Hepatocyte (in vitro differentiated cells): ENCODE measurements around the gene SLC34A3.

Experiments
- EZH2 ChIP-seq: fragments of 200-600 bp; sonication (generic); IDR thresholded peaks from 2 replicates; pipeline ENCODE4 v1.6.1; 2016; ENCODE audit warnings: antibody characterized with exemption, mild to moderate bottlenecking, borderline replicate concordance
- TF ChIP-seq, protein P1 (sequence below): fragments of 200-600 bp; sonication (generic); IDR thresholded peaks from 2 replicates; pipeline ENCODE4 v1.5.1; 2016; ENCODE audit warnings: antibody characterized with exemption, mild to moderate bottlenecking; ENCODE audit not compliant: poor library complexity

DNA sequence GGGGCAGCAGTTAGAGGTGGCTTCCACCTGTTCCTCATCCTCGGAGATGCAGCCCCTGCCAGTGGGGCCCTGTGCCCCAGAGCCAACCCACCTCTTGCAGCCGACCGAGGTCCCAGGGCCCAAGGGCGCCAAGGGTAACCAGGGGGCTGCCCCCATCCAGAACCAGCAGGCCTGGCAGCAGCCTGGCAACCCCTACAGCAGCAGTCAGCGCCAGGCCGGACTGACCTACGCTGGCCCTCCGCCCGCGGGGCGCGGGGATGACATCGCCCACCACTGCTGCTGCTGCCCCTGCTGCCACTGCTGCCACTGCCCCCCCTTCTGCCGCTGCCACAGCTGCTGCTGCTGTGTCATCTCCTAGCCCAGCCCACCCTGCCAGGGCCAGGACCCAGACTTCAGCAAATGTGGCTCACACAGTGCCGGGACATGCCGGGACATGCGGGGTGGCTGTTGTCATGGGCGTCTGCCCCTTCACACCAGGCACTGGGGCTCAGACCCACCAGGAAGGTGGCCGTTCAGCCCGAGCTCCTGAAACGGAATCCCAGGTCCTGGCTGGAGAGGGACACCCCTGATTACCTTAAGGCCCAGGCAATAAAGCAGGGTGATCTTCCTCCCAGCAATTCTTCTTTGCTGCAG, 4.9 kb upstream of the SLC34A3 start:
- TF ChIP-seq EZH2: no peak
- TF ChIP-seq, protein P1, sequence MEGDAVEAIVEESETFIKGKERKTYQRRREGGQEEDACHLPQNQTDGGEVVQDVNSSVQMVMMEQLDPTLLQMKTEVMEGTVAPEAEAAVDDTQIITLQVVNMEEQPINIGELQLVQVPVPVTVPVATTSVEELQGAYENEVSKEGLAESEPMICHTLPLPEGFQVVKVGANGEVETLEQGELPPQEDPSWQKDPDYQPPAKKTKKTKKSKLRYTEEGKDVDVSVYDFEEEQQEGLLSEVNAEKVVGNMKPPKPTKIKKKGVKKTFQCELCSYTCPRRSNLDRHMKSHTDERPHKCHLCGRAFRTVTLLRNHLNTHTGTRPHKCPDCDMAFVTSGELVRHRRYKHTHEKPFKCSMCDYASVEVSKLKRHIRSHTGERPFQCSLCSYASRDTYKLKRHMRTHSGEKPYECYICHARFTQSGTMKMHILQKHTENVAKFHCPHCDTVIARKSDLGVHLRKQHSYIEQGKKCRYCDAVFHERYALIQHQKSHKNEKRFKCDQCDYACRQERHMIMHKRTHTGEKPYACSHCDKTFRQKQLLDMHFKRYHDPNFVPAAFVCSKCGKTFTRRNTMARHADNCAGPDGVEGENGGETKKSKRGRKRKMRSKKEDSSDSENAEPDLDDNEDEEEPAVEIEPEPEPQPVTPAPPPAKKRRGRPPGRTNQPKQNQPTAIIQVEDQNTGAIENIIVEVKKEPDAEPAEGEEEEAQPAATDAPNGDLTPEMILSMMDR: no peak
